ENCODE measurements around the gene PRUNE1.

DNA sequence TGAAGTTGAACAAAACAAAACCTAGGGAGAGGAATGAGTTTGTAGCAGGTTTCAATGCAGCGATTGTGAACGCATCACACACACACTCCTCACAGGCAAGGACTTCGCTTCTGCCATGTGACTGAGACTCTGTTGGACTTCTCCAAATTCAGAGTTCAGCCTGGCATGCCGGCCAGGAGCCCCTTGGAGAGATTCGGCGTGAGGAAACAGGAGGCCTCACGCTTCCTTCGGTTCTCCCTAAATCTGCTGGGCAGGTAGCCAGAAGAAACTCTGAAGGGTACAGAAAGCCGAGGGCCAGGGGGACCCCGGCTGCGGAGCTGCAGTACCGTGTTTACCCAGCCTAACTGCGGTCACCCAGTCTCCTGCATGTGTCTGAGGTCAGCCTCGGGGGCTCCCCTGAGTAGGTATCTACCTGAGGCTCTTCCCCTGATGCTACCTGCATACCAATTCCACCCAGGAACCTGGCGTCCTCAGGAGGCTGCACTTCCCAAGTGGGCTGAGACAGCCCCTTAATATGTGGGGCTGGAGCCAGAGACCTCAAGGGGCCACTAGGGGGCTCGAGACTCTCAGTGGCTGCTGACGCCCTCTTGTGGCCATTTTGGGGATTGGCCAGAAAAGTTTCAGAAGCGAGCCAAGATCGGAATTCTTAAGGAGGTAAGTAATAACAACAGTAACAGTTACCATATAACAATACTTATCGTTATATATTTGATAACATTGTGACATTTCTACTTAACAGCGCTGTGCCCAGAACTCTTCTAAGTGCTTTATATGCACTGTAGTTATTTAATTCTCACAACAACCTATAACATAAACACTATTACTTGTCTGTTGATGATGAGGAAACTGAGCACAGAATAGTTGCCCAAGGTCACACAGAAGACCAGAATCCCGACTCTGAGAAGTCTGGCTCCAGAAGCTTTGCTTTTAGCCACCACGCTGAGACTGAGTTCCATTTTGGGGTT lies 28.9 kb upstream of the PRUNE1 start:
- TF ChIP-seq, protein P1, sequence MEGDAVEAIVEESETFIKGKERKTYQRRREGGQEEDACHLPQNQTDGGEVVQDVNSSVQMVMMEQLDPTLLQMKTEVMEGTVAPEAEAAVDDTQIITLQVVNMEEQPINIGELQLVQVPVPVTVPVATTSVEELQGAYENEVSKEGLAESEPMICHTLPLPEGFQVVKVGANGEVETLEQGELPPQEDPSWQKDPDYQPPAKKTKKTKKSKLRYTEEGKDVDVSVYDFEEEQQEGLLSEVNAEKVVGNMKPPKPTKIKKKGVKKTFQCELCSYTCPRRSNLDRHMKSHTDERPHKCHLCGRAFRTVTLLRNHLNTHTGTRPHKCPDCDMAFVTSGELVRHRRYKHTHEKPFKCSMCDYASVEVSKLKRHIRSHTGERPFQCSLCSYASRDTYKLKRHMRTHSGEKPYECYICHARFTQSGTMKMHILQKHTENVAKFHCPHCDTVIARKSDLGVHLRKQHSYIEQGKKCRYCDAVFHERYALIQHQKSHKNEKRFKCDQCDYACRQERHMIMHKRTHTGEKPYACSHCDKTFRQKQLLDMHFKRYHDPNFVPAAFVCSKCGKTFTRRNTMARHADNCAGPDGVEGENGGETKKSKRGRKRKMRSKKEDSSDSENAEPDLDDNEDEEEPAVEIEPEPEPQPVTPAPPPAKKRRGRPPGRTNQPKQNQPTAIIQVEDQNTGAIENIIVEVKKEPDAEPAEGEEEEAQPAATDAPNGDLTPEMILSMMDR (IDR thresholded peaks at IDR 0.05; ENCODE audit: low read depth, low read length): peak; percentile 100
- no peak for TF ChIP-seq EZH2phosphoT487 (IDR thresholded peaks at IDR 0.05; ENCODE audit: low read depth)
